Astrocyte (in vitro differentiated cells and primary cell): ENCODE measurements around the gene ATP1A1. TPM values are rescaled to one million over a fixed set of nuclear protein-coding genes. Genes with fewer than 3 reads are reported as not detected.

ENCODE experiments used
- DNase-seq: peaks from one replicate; pipeline ENCODE4 v3.0.0-alpha.2; 2010; ENCODE audit warnings: low read depth
- FAIRE-seq: peaks from 2 replicates; lab custom pipeline; 2011; peaks lifted over from hg19 to GRCh38; lab: Jason Lieb, UNC
- H2AFZ ChIP-seq: 2 replicates; pipeline ENCODE4 v1.6.0; 2012; ENCODE audit warnings: low read depth, low read length, inconsistent platforms
- H3K27ac ChIP-seq: 2 replicates; pipeline ENCODE4 v1.5.1; 2011; ENCODE audit warnings: low read depth, low read length, inconsistent platforms
- H3K27me3 ChIP-seq: 2 replicates; pipeline ENCODE4 v1.6.0; 2011; ENCODE audit warnings: low read length, inconsistent platforms; ENCODE audit not compliant: insufficient read depth
- H3K36me3 ChIP-seq: 2 replicates; pipeline ENCODE4 v1.5.1; 2011; ENCODE audit warnings: low read length, inconsistent platforms; ENCODE audit not compliant: insufficient read depth
- H3K4me1 ChIP-seq: 2 replicates; pipeline ENCODE4 v1.5.1; 2011; ENCODE audit warnings: low read length, inconsistent platforms; ENCODE audit not compliant: insufficient read depth
- H3K4me2 ChIP-seq: 2 replicates; pipeline ENCODE4 v1.6.0; 2012; ENCODE audit warnings: low read length, inconsistent platforms
- H3K4me3 ChIP-seq: 2 replicates; pipeline ENCODE4 v1.5.1; 2011; ENCODE audit warnings: low read depth, mild to moderate bottlenecking, low read length, inconsistent platforms; ENCODE audit not compliant: insufficient read depth
- H3K79me2 ChIP-seq: 2 replicates; pipeline ENCODE4 v1.6.0; 2012; ENCODE audit warnings: mild to moderate bottlenecking, low read length, inconsistent platforms; ENCODE audit not compliant: insufficient read depth
- H3K9ac ChIP-seq: 2 replicates; pipeline ENCODE4 v1.6.0; 2012; ENCODE audit warnings: mild to moderate bottlenecking, low read length, inconsistent platforms
- H3K9me3 ChIP-seq: 2 replicates; pipeline ENCODE4 v1.5.1; 2012; ENCODE audit warnings: low read depth, mild to moderate bottlenecking, low read length, inconsistent platforms; ENCODE audit not compliant: insufficient read depth
- H4K20me1 ChIP-seq: 2 replicates; pipeline ENCODE4 v1.6.0; 2012; ENCODE audit warnings: low read length, inconsistent platforms; ENCODE audit not compliant: insufficient read depth
- H3K27ac Mint-ChIP-seq: one replicate; pipeline ENCODE4 v1.8.0; 2021; ENCODE audit warnings: mild to moderate bottlenecking, mixed read lengths; ENCODE audit not compliant: unreplicated experiment
- H3K27me3 Mint-ChIP-seq: one replicate; pipeline ENCODE4 v1.8.0; 2021; ENCODE audit warnings: low read depth, mixed read lengths; ENCODE audit not compliant: unreplicated experiment
- H3K36me3 Mint-ChIP-seq: one replicate; pipeline ENCODE4 v1.8.0; 2021; ENCODE audit warnings: low read depth, mixed read lengths; ENCODE audit not compliant: unreplicated experiment
- H3K4me1 Mint-ChIP-seq: one replicate; pipeline ENCODE4 v1.8.0; 2021; ENCODE audit warnings: low read depth, mixed read lengths; ENCODE audit not compliant: unreplicated experiment
- H3K4me3 Mint-ChIP-seq: one replicate; pipeline ENCODE4 v1.8.0; 2021; ENCODE audit warnings: mild to moderate bottlenecking, moderate library complexity, mixed read lengths; ENCODE audit not compliant: unreplicated experiment
- H3K9me3 Mint-ChIP-seq: one replicate; pipeline ENCODE4 v1.8.0; 2021; ENCODE audit warnings: mild to moderate bottlenecking, mixed read lengths; ENCODE audit not compliant: unreplicated experiment
- EZH2 ChIP-seq: IDR thresholded peaks from 2 replicates; pipeline ENCODE4 v1.6.1; 2012; ENCODE audit warnings: mild to moderate bottlenecking, low read length, inconsistent platforms; ENCODE audit not compliant: insufficient read depth
- total RNA-seq: library from RNA; stranded (reverse); gene quantifications from 2 replicates; pipeline ENCODE4 v1.2.1, GENCODE V29; 2021
- TF ChIP-seq, protein P1 (sequence below): IDR thresholded peaks from 2 replicates; pipeline ENCODE4 v1.5.1; 2011; ENCODE audit warnings: low read depth, mild to moderate bottlenecking, inconsistent platforms, low read length, moderate library complexity; ENCODE audit not compliant: insufficient read depth

The ATP1A1 gene
- total RNA-seq, 1 donor from 2014 or later: 317 TPM

DNA sequence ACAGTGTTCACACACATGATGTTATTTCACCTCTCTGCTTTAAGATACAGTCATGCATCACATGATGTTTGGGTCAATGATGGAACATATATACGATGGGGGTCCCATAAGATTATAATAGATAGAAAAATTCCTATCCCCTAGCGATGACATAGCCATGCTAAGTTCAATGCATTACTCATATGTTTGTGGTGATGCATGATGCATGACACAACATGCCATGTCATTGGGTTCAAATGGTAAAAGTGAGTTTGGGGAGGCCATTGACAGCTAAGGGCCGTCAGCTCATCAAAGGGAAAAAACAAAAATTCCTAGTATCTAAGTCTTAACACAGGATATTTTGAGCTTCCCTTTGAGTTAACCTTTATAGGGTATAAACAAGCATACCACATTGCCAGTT is 73.6 kb downstream of the ATP1A1 start:
- DNase-seq (no peak), FAIRE-seq (no peak)
- Histone ChIP-seq H3K9ac (no peak overlapping the region), H3K27me3 (peaks cover 17% of the 10 kb centered on the region), H3K4me1 (no peaks in the 10 kb centered on the region), H3K36me3 (no peaks in the 10 kb centered on the region), H3K4me2 (no peak overlapping the region), H3K9me3 (no peaks in the 10 kb centered on the region), H3K4me3 (no peak overlapping the region), H3K27ac (no peak overlapping the region), H4K20me1 (no peaks in the 10 kb centered on the region), H3K79me2 (no peaks in the 10 kb centered on the region), H2AFZ (no peak overlapping the region)
- Mint-ChIP-seq H3K9me3 (no peaks in the 10 kb centered on the region), H3K4me3 (no peak overlapping the region), H3K4me1 (peaks cover 4% of the 10 kb centered on the region), H3K27ac (no peak overlapping the region), H3K36me3 (no peaks in the 10 kb centered on the region), H3K27me3 (peaks cover 16% of the 10 kb centered on the region)
- no peak for TF ChIP-seq EZH2
- TF ChIP-seq, protein P1, sequence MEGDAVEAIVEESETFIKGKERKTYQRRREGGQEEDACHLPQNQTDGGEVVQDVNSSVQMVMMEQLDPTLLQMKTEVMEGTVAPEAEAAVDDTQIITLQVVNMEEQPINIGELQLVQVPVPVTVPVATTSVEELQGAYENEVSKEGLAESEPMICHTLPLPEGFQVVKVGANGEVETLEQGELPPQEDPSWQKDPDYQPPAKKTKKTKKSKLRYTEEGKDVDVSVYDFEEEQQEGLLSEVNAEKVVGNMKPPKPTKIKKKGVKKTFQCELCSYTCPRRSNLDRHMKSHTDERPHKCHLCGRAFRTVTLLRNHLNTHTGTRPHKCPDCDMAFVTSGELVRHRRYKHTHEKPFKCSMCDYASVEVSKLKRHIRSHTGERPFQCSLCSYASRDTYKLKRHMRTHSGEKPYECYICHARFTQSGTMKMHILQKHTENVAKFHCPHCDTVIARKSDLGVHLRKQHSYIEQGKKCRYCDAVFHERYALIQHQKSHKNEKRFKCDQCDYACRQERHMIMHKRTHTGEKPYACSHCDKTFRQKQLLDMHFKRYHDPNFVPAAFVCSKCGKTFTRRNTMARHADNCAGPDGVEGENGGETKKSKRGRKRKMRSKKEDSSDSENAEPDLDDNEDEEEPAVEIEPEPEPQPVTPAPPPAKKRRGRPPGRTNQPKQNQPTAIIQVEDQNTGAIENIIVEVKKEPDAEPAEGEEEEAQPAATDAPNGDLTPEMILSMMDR: no peak

DNA sequence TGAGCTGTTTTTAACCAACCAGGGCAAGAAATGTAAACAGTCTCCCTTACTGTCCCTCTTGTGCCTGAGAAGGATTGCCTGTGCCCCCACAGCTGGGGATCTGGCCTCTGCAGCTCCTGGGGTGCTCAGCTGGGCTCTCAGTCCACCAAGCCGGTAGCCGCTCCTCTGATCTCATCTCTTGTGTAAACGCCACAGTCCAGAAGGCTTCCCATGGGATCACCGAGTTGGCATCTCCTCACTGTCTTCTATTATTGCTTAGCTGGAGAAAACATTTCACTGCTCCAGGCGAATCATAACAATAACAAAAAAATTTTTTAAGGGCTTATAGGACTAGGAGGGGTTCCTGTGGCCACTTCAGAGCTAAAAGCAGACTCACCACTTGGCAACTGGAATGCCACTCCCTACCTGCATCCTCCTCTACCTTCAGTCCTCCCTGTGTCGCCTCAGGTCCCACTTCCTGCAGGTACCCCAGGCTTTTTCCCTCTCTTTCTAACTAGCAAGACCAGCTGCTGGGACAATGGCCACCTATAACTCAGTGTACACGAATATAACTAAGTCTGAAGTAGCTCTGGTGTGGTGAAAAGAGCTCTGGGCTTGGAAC is 75.8 kb downstream of the ATP1A1 start:
- no peak for FAIRE-seq
- Mint-ChIP-seq H3K36me3 (no peaks in the 10 kb centered on the region), H3K9me3 (no peaks in the 10 kb centered on the region), H3K27me3 (peaks cover 20% of the 10 kb centered on the region), H3K4me3 (no peak overlapping the region), H3K27ac (no peak overlapping the region), H3K4me1 (peaks cover 10% of the 10 kb centered on the region)
- Histone ChIP-seq H3K4me3 (no peak overlapping the region), H3K4me2 (no peak overlapping the region), H4K20me1 (no peaks in the 10 kb centered on the region), H3K4me1 (no peaks in the 10 kb centered on the region), H3K79me2 (no peaks in the 10 kb centered on the region), H3K27me3 (peaks cover 9% of the 10 kb centered on the region), H3K27ac (no peak overlapping the region), H3K36me3 (no peaks in the 10 kb centered on the region), H3K9ac (no peak overlapping the region), H3K9me3 (no peaks in the 10 kb centered on the region), H2AFZ (no peak overlapping the region)
- no peak for DNase-seq
- TF ChIP-seq, protein P1: no peak
- no peak for TF ChIP-seq EZH2

DNA sequence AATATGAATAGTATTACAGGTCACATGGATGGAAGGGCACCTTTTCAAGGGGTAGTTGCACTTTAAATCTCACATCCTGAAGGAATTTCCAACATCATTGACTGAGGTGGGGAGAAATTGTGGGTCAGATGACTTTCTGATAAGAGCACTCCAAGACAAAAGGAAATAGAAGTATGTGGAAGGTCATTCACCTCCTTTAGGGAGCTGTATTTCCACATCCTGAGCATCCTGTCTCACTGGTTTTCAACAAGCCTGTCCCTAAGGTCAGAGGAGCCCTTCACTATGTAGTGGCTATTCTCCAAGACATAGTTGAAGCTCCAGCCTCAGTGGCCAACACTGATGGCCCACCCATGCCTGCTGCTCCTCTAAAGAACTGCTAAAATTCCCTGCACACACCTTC is 76.5 kb downstream of the ATP1A1 start:
- no peak overlapping the region for H3K4me3 ChIP-seq
- no peak overlapping the region for H2AFZ ChIP-seq
- TF ChIP-seq EZH2: no peak
- TF ChIP-seq, protein P1: no peak
- FAIRE-seq (no peak), DNase-seq (no peak)
- H3K27me3 ChIP-seq: peaks cover 9% of the 10 kb centered on the region
- Mint-ChIP-seq H3K9me3 (no peaks in the 10 kb centered on the region), H3K36me3 (no peaks in the 10 kb centered on the region), H3K4me1 (peaks cover 16% of the 10 kb centered on the region), H3K27ac (no peak overlapping the region), H3K4me3 (no peak overlapping the region), H3K27me3 (peaks cover 17% of the 10 kb centered on the region)
- no peaks in the 10 kb centered on the region for H3K4me1 ChIP-seq
- H4K20me1 ChIP-seq: no peaks in the 10 kb centered on the region
- H3K9ac ChIP-seq: no peak overlapping the region
- H3K9me3 ChIP-seq: no peaks in the 10 kb centered on the region
- no peaks in the 10 kb centered on the region for H3K36me3 ChIP-seq
- no peak overlapping the region for H3K4me2 ChIP-seq
- H3K79me2 ChIP-seq: no peaks in the 10 kb centered on the region
- H3K27ac ChIP-seq: no peak overlapping the region
